ENCODE results near the gene NAALADL2.

Gene NAALADL2

GRCh38 chr3:174859114-174859735, at the start of gene NAALADL2:
NAALADL2 (plus strand) TSS chr3:174859334.
- DNase-seq = no peak
- no peak for ATAC-seq

GRCh38 chr3:174810254-174810653, 48.9 kb upstream of the NAALADL2 start:
- no peak for ATAC-seq
- DNase-seq = no peak

GRCh38 chr3:174812172-174812862, 46.8 kb upstream of the NAALADL2 start:
- no peak for ATAC-seq
- no peak for DNase-seq

- no peak for ATAC-seq
- no peak for DNase-seq
Measured at GRCh38 chr3:174815750-174816149, 43.4 kb upstream of the NAALADL2 start.

GRCh38 chr3:174820885-174821284, 38.2 kb upstream of the NAALADL2 start:
- DNase-seq = no peak

GRCh38 chr3:174821477-174821876, 37.7 kb upstream of the NAALADL2 start:
- DNase-seq (no peak), ATAC-seq (no peak)

More at GRCh38 chr3:174820885-174821284, 38.2 kb upstream of the NAALADL2 start:
- ATAC-seq = no peak

- DNase-seq = no peak
- ATAC-seq = no peak
Measured at GRCh38 chr3:174822320-174822719, 36.8 kb upstream of the NAALADL2 start.

- DNase-seq (no peak), ATAC-seq (no peak)
Measured at GRCh38 chr3:174826069-174826468, 33.1 kb upstream of the NAALADL2 start.

- no peak for ATAC-seq
- no peak for DNase-seq
Measured at GRCh38 chr3:174844746-174845145, 14.4 kb upstream of the NAALADL2 start.

- no peak for ATAC-seq
- no peak for DNase-seq
Measured at GRCh38 chr3:174846055-174846454, 13.1 kb upstream of the NAALADL2 start.

GRCh38 chr3:174854987-174855386, 4.1 kb upstream of the NAALADL2 start:
- no peak for ATAC-seq
- DNase-seq = no peak

- ATAC-seq = no peak
Measured at GRCh38 chr3:174857301-174857700, 1.8 kb upstream of the NAALADL2 start.

GRCh38 chr3:174858353-174858752, 781 bp upstream of the NAALADL2 start:
- DNase-seq (no peak), ATAC-seq (no peak)

More at GRCh38 chr3:174857301-174857700, 1.8 kb upstream of the NAALADL2 start:
- no peak for DNase-seq

- DNase-seq (no peak), ATAC-seq (no peak)
Measured at GRCh38 chr3:174859756-174860155, 622 bp downstream of the NAALADL2 start.

- ATAC-seq (no peak), DNase-seq (no peak)
Measured at GRCh38 chr3:174862101-174862500, 3.0 kb downstream of the NAALADL2 start.

- DNase-seq (no peak), ATAC-seq (no peak)
Measured at GRCh38 chr3:174862666-174863065, 3.5 kb downstream of the NAALADL2 start.

- ATAC-seq (no peak), DNase-seq (no peak)
Measured at GRCh38 chr3:174863488-174863887, 4.4 kb downstream of the NAALADL2 start.

GRCh38 chr3:174869448-174869847, 10.3 kb downstream of the NAALADL2 start:
- ATAC-seq = no peak
- DNase-seq = no peak

- DNase-seq = no peak
- no peak for ATAC-seq
Measured at GRCh38 chr3:174873832-174874657, 14.9 kb downstream of the NAALADL2 start.

- ATAC-seq (no peak), DNase-seq (no peak)
Measured at GRCh38 chr3:174882789-174883188, 23.7 kb downstream of the NAALADL2 start.

GRCh38 chr3:174883881-174884675, 24.9 kb downstream of the NAALADL2 start:
- DNase-seq = no peak

More at GRCh38 chr3:174883881-174884675, 24.9 kb downstream of the NAALADL2 start:
- no peak for ATAC-seq
